Hepatic stellate cell (primary cell): ENCODE data around the gene ZC3HAV1L.
A peak's percentile ranks its signal among the peaks of the same experiment; 100 is the strongest.
"Not testable (repeated sequence)": the region's sequence is repeated elsewhere in the genome, so short reads cannot be mapped to it uniquely, and the experiment has no call there.

ENCODE experiments used
- DNase-seq: peaks from one replicate; pipeline ENCODE4 v3.0.0; 2011; ENCODE audit warnings: low spot score

The ZC3HAV1L gene

DNA sequence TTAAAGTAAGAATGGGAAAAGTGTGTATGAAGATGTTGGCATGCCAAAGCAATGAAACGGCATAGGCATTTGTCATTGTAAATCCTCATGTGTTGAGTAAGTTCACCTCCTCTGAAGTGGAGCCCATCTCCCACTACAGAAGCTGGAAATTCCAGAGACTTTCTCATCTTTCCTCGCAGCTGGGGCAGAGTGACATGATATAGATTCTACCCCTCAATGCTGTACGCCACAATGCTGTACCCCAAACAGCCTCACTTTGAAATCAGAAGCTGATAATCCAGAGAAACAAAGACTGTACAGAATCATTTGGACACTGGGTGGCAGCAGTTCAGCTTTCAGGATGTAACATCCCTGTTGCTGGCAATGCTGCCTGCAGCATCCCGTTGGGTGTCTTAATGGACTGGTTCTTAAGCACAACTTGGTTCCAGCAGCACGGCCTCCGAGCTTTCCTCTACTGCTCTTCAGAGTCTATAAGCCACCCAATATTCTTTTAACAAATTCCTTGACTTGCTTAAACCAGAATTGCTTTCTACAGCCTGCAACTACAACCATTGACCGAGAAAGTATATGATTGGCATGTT, 18.8 kb downstream of the ZC3HAV1L start:
- DNase-seq = peak; percentile 76

DNA sequence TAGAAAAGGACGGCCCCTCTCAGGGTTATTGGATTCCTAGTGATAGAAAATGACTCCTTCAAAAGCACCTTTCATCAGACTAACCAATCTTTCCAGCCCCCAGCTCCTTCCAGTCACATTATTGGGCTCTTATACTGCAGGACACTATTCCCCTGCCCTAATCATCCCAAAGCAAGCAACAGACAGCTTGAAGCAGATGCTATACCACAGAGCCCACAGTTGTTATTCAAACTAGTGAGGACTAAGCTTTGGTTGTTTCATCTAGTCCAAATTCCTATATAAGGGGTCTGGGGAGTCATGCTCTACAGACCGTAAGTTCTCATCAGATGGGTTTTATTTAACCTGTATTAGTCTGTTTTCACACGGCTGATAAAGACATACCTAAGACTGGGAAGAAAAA, 24.5 kb downstream of the ZC3HAV1L start:
- no peak for DNase-seq

DNA sequence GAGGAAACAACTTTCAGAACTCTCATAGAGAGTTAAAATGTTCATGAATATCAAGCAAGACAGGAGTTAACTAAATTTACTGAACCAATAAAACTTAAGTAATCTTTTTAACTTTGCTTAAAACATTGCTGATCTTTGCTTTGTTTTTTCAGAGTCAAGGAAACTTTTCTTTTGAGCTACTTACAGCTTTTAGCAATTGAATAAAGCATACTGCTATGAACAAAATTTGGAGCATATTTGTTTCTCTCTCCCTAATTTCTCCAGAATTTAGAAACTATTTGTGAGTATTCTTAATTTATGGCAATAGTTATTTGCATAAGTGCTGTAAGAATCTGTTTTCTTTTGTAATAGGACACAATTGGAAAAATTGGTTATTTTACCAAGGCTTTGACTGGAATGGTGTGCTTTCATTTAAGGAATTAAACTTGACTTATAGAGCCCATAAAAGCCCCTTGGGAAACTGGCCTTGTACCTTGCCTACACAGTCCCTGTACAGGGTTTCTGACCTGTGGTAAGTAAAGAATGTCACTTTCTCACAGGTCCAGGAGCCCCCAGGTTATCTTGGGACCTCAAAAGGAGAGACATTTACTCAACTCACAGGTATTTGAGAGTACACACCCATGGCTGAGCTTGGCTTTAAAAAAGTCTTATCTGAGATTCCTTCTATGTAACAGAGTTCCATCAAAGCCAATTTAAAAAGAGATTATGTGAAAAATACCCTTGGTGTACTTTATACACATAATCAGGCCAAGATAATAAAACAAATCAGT, 31.3 kb downstream of the ZC3HAV1L start:
- no peak for DNase-seq

DNA sequence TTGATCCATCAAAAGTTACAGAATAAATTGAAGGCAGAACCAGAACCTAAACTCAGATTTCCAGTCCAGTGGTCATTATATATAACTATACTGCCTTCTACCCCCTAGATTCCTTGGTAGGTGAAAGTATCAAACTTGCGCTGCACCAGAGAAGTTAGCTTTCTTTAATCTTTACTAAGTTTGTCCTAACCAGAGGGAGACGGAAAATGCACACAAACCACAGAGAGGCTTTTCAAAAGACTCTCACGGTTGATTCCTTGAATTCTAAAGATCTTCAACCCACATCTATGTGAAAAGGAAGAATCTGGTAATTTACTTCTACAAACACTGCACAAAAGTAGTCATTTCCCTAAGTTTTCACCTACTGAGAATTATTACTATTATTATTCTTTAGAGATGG, 36.4 kb downstream of the ZC3HAV1L start:
- DNase-seq = no peak

DNA sequence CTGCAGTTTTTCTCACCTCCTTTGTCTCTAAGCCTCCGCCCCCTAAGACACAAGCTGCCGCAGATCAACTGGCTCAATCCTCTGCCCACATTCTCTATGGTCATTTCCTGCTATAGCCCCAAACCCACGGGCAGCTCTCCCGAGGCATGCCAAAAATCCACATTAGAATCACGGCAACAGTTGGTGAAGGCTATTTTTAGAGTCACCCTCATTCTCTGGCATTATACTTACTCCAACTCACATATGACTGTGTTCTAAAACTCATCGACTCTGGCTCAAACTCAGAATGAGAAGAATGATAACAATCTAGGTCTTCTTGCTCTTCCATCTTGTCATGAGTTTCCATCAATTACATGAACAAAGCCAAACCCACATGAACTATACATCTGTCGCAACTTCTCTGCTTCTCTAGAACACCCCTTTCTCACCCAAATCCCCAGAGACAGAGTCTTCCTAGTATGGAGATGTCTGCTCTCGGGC, 43.8 kb downstream of the ZC3HAV1L start:
- peak; percentile 21 for DNase-seq

DNA sequence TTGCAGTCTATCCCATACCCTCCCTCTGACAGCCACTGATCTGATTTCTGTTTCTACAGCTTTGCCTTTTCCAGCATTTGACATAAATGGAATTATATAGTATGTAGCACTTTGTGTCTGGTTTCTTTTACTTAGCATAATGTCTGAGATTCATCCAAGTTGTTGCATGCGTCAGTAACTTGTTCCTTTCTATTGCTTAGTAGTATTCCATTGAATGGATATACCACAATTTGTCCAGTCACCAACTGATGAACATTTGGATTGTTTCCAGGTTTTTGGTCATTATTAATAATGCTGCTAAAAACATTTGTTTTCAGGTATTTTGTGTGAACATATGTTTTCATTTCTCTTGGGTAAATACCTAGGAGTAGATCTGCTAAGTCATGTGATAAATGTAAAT, 48.2 kb downstream of the ZC3HAV1L start:
- no peak for DNase-seq

DNA sequence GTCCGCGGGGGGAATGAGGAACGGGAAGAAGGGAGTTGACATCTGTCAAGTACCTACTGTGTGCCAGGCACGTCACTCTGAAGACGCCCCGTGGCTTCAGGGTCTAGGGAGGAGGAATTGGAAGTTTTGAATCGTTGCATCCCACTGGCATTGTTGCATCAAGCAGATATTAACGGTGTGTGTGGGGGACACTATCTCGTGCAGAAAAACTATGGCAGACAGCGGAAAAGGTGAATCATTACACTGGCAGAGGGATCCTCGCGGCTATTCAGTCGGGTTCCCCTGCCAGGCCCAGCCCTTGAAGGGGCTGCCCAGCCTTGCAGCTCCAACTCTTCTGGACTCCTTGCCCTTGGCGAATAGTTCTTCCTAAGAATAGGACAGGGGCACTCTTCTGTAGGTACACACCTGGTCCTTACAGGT, 53.6 kb downstream of the ZC3HAV1L start:
- DNase-seq = no peak

DNA sequence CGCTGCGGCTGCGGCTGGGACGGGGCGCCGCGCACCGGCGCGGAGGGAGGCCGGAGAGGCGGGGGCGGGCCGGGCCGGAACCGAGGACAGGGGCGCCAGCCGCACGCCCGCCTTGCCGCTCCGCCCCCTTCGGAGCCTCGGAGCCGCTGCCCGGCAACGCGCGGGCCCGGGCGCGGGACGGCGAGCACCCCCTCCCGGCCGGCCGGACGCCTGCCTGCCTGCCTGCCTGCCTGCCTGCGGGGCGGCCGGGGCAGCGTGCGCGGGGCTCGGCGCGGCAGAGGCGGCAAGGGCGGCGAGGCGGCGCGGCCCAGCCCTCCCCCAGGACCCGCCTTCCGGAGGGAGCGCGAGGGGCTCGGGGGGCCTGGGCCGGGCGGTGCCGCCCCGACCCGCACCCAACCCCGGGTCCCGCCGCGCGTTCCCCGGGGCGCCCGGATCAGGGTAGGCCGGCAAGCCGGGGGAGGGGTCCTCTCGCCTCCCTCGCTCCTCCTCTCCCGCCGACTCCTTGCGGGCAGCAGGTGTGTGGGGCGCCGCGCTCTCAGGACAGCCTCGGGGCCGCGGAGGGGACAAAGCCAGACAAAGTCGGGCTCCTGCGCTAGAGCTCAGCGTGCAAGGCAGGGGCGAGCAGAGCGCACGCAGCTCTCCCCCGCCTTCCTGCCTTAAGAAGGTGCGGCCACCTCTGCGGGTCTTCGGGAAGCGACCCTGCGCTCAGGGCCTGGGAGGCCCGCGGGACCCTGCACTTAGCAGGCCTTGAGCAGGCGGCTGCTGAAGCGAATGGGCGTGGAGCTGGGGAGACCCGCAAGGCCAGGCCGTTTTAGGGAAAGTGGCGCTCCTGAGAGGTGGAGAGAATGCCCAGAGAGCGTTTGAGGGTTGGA, 54.3 kb downstream of the ZC3HAV1L start, which contains the start of gene KIAA1549:
Gene KIAA1549, minus strand, starts transcription at position 58 of the 872 bp plus-strand sequence. CDS start 120 bp downstream, outside the sequence.
- peak; percentile 55 for DNase-seq

DNA sequence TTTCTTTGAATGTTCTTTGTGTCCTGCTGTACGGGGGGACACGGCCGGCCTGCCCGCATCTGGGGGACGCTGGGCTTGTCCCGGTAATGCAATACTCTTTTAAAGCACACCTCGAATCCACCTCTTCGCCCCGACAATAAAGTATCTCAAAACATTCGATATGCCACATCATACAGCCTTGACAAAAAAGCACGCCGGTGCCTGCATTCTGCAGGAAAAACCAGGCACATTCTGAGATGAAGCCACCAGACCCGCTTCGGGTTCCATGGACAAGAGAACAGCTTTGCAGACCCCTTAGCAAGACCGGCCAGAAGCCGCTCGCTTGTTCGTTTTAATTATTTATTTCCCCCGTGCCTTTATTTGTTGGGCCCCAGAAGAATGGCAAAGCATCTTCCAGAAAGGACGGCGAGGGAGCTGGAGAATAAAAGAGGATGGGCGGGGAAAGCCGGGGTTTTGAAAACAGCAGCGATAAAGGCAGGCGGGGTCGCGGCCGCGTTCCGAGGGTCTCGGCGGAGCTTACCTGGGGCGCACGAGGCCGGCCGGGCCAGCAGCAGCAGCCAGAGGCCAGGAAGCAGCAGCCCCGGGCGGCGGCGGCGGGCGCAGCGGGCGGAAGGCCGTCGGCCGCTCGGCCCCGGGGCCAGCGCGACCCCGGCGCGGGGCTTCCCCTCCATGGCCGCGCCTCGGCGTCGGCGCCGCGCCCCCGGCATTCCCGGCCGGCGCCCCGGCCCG, 55.1 kb downstream of the ZC3HAV1L start:
- no peak for DNase-seq

DNA sequence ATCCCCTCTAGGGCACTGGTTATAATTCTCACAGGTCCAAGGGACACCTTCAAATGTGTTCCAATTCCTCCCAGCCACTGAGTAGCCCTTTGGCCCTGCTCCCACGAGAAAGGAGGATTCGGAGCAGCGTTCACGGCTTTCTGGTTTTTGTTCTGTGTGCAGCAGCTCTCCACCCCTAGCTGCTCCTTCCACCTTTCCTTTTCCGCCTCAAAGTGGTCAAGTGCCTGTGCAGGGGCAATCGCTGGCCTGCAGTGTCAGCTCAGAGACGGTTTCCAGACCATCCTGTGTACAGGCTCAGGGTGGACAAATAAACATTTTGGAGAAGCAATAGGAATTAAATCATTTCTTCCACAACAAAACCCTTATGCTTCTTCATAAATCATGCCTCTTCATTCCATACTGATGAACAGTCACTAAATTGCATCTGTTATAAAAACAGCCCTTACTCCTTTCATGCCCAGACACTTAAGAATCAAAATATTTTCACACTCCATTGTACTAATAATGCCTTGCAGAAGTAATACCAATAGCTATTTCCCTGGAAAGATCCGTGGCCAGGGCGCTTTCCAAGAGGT, 55.8 kb downstream of the ZC3HAV1L start:
- no peak for DNase-seq

DNA sequence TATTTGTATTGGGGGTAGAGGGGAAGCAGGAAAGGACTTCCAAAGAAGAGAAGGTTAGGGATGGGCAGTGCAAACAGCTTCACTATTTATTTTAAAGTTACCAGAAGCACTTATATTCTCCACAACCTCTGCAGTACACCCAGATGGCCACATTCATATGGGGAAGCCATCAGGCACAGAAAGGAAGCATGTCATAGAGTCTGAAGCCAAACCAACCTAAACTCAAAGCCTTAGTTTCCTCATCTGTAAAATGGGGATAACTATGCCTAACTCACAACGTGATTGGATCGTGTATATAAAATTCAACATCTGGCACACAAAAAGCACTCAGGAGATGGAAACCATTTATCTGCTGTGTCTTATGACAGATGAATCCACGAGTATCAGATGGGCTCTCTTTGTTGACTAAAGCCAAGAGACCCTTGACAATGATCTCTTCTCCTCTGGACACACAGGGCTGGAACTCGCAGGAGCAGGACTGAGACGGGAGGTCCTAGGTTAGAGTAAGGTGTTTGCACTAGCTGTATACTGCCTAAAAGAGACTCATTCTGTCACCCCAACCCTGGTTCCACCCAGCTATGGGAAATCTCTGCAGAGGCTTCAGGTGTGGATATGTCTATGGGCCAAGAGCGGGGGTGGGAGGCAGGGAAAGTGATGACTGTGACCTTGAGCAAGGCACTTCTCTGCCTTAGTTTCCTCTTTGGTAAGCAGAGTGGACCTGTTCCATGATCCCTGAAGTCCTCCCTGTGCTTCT, 56.4 kb downstream of the ZC3HAV1L start:
- DNase-seq = peak; percentile 27

DNA sequence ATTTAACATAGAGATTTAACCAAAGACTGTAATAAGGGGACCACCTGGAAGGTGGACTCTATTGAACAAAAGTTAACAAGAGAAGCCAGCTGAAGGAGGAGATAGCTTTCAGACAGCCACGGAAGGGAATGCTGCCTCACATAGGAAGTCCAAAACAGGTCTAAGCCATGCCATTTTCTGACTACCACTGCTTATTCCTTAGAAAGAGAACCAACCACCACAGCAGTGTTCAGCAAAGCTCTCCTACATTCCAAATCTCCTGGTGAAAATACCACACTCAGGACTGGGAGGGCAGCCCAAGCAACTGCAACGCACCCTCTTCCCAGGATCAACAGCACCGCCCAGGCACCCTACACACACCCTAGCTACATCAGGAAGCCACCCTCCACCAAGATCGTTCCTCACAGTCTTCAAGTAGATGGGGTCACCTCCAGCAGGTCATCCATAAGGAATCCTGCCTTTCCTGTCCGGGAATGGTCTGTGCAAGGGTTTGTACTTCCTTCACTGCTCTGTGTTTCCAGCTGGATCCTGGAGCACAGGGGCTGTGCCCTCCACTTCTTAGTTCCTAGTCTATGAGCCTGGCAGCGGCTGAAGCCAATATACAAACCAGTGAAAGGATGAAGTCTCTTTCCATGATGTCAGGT, 57.2 kb downstream of the ZC3HAV1L start:
- DNase-seq = no peak

DNA sequence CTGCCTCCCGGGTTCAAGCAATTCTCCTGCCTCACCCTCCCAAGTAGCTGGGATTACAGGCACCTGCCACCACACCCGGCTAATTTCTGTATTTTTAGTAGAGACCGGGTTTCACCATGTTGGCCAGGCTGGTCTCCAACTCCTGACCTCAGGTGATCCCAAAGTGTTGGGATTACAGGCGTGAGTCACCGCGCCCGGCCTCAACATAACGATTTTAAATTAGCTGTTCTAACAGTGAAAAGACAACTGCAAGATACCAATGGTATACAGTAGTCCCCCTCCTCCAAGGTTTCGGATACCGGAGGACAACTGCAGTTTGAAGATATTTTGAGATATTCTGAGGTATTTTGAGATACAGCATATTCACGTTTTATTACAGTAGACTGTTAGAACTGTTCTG, 59.7 kb downstream of the ZC3HAV1L start:
- DNase-seq = not testable (repeated sequence)
